ENCODE data around the gene PLEKHH3. TPM values are rescaled to one million over a fixed set of nuclear protein-coding genes. Genes with fewer than 3 reads are reported as not detected.

PLEKHH3 gene
- total RNA-seq, 1 experiment from 2014 or later = 21.4 TPM

- Histone ChIP-seq H3K23ac (ENCODE audit: insufficient read length, low read depth, low read length) (no peak overlapping the region), H2BK12ac (ENCODE audit: insufficient read length, low read depth, low read length) (no peak overlapping the region), H3T11ph (ENCODE audit: low read length) (no peak overlapping the region), H3K14ac (ENCODE audit: insufficient read depth, low read length) (0 out of 2 replicates have a peak overlapping the region, but pooled peaks have one; percentile 8), H3K79me1 (ENCODE audit: insufficient read depth, low read depth, low read length, poor library complexity, severe bottlenecking) (no peaks in the 10 kb centered on the region), H4K91ac (ENCODE audit: insufficient read length, low read depth, low read length) (no peak overlapping the region), H4K8ac (replicated peaks; ENCODE audit: insufficient read length, low read depth, low read length) (no peak overlapping the region), H4K5ac (ENCODE audit: insufficient read length, low read depth, low read length) (no peak overlapping the region), H3K9me3 (ENCODE audit: control insufficient read depth, low read depth, low read length) (no peaks in the 10 kb centered on the region), H3K23me2 (ENCODE audit: insufficient read length, low read depth, low read length, poor library complexity, severe bottlenecking) (peaks cover 10% of the 10 kb centered on the region), H3K27me3 (ENCODE audit: insufficient read depth, low read length) (no peaks in the 10 kb centered on the region), H3K4me2 (ENCODE audit: insufficient read depth, insufficient read length, low read length) (peak overlapping the region; percentile 65), H2AFZ (ENCODE audit: low read length) (peak overlapping the region; percentile 27), H4K20me1 (ENCODE audit: control insufficient read depth, insufficient read depth, insufficient read length) (no peaks in the 10 kb centered on the region), H2BK5ac (ENCODE audit: insufficient read length, low read length) (no peak overlapping the region), H3K4ac (ENCODE audit: low read depth, low read length) (no peak overlapping the region), H3K79me2 (ENCODE audit: insufficient read depth, low read length) (no peaks in the 10 kb centered on the region), H2BK120ac (ENCODE audit: low read depth, low read length, poor library complexity, severe bottlenecking) (no peak overlapping the region), H3K18ac (ENCODE audit: insufficient read length, low read depth, low read length) (no peak overlapping the region), H3K27ac (ENCODE audit: insufficient read length, low read depth, low read length) (no peak overlapping the region), H3K4me1 (ENCODE audit: insufficient read depth, low read length) (no peaks in the 10 kb centered on the region), H2BK15ac (ENCODE audit: low read depth, low read length) (no peak overlapping the region), H2BK20ac (ENCODE audit: low read depth, low read length, poor library complexity, severe bottlenecking) (no peak overlapping the region), H2AK5ac (ENCODE audit: insufficient read length, low read length) (no peak overlapping the region), H3K56ac (ENCODE audit: insufficient read length, low read depth, low read length) (no peak overlapping the region), H3K9ac (ENCODE audit: extremely low read depth, insufficient read length, low read length) (no peak overlapping the region)
- Mint-ChIP-seq H3K4me1 (peaks cover 10 to 14% of the 10 kb centered on the region in 2 experiments), H3K27ac (peak overlapping the region in 1 of 3 experiments; percentile 29; a peak in 2 of 7 replicates), H3K9me3 (peaks cover 0 to 6% of the 10 kb centered on the region in 2 experiments; a peak in 3 of 5 replicates), H3K36me3 (ENCODE audit: insufficient read depth in 1 of 3, low read depth in 3 of 3) (peaks cover 0 to 5% (median 2%) of the 10 kb centered on the region in 3 experiments; a peak in 3 of 7 replicates), H3K4me3 (peak overlapping the region; percentile 49 to 63), H3K27me3 (ENCODE audit: low read depth) (peaks cover 6% of the 10 kb centered on the region)
- no peak for TF ChIP-seq CTCF (conservative IDR thresholded peaks at IDR 0.05)
- no CpG with 5 or more reads among the region's 42 CpGs for WGBS (ENCODE audit: extremely low coverage, insufficient read length, low lambda C conversion rate)
- peak; percentile 71 for DNase-seq
Observed at GRCh38 chr17:42653179-42654124, 23.3 kb downstream of the PLEKHH3 start.
